ENCODE measurements around the gene RGPD8.

Gene RGPD8

GRCh38 chr2:112465382-112465781, 31.9 kb upstream of the RGPD8 start:
- TF ChIP-seq YY1 (IDR thresholded peaks at IDR 0.05; ENCODE audit: low read depth) = no peak
- no peak for TF ChIP-seq TAF1 (IDR thresholded peaks at IDR 0.05; ENCODE audit: low read depth)
- no peak for TF ChIP-seq FOXM1 (IDR thresholded peaks at IDR 0.05; ENCODE audit: borderline replicate concordance, low read depth)
- TF ChIP-seq MAX (IDR thresholded peaks at IDR 0.05) = no peak
- TF ChIP-seq EGR1 (IDR thresholded peaks at IDR 0.05) = no peak
- no peak for TF ChIP-seq NFIC (IDR thresholded peaks at IDR 0.05)

GRCh38 chr2:112463256-112463655, 29.8 kb upstream of the RGPD8 start:
- TF ChIP-seq REST (IDR thresholded peaks at IDR 0.05; ENCODE audit: low read depth) (no peak), FOXM1 (IDR thresholded peaks at IDR 0.05; ENCODE audit: borderline replicate concordance, low read depth) (no peak), RAD21 (IDR thresholded peaks at IDR 0.05; ENCODE audit: low read depth) (no peak), CREB1 (IDR thresholded peaks at IDR 0.05; ENCODE audit: low read depth) (no peak), TCF12 (IDR thresholded peaks at IDR 0.05; ENCODE audit: low read depth) (no peak), MAX (IDR thresholded peaks at IDR 0.05) (no peak), USF1 (IDR thresholded peaks at IDR 0.05) (no peak), NFIC (IDR thresholded peaks at IDR 0.05) (no peak), CEBPB (IDR thresholded peaks at IDR 0.05) (no peak), ZBTB7A (IDR thresholded peaks at IDR 0.05; ENCODE audit: low read depth) (no peak), TAF1 (IDR thresholded peaks at IDR 0.05; ENCODE audit: low read depth) (no peak), EGR1 (IDR thresholded peaks at IDR 0.05) (no peak), YY1 (IDR thresholded peaks at IDR 0.05; ENCODE audit: low read depth) (no peak), EP300 (IDR thresholded peaks at IDR 0.05; ENCODE audit: borderline replicate concordance) (no peak), TEAD4 (IDR thresholded peaks at IDR 0.05) (no peak)

- no peak for TF ChIP-seq USF1 (IDR thresholded peaks at IDR 0.05)
- TF ChIP-seq TEAD4 (IDR thresholded peaks at IDR 0.05) = no peak
- no peak for TF ChIP-seq FOXM1 (IDR thresholded peaks at IDR 0.05; ENCODE audit: borderline replicate concordance, low read depth)
- TF ChIP-seq TAF1 (IDR thresholded peaks at IDR 0.05; ENCODE audit: low read depth) = no peak
- TF ChIP-seq EP300 (IDR thresholded peaks at IDR 0.05; ENCODE audit: borderline replicate concordance) = no peak
- TF ChIP-seq YY1 (IDR thresholded peaks at IDR 0.05; ENCODE audit: low read depth) = no peak
- TF ChIP-seq EGR1 (IDR thresholded peaks at IDR 0.05) = no peak
- TF ChIP-seq CREB1 (IDR thresholded peaks at IDR 0.05; ENCODE audit: low read depth) = no peak
- TF ChIP-seq CEBPB (IDR thresholded peaks at IDR 0.05) = no peak
- TF ChIP-seq ZBTB7A (IDR thresholded peaks at IDR 0.05; ENCODE audit: low read depth) = no peak
- TF ChIP-seq NFIC (IDR thresholded peaks at IDR 0.05) = no peak
- no peak for TF ChIP-seq RAD21 (IDR thresholded peaks at IDR 0.05; ENCODE audit: low read depth)
- no peak for TF ChIP-seq TCF12 (IDR thresholded peaks at IDR 0.05; ENCODE audit: low read depth)
- TF ChIP-seq REST (IDR thresholded peaks at IDR 0.05; ENCODE audit: low read depth) = no peak
- no peak for TF ChIP-seq MAX (IDR thresholded peaks at IDR 0.05)
Measured at GRCh38 chr2:112462178-112462577, 28.7 kb upstream of the RGPD8 start.

GRCh38 chr2:112459372-112459771, 25.9 kb upstream of the RGPD8 start:
- TF ChIP-seq CREB1 (IDR thresholded peaks at IDR 0.05; ENCODE audit: low read depth) (no peak), TCF12 (IDR thresholded peaks at IDR 0.05; ENCODE audit: low read depth) (no peak), ZBTB7A (IDR thresholded peaks at IDR 0.05; ENCODE audit: low read depth) (no peak), TAF1 (IDR thresholded peaks at IDR 0.05; ENCODE audit: low read depth) (no peak), TEAD4 (IDR thresholded peaks at IDR 0.05) (no peak), RAD21 (IDR thresholded peaks at IDR 0.05; ENCODE audit: low read depth) (no peak), USF1 (IDR thresholded peaks at IDR 0.05) (no peak), YY1 (IDR thresholded peaks at IDR 0.05; ENCODE audit: low read depth) (no peak), REST (IDR thresholded peaks at IDR 0.05; ENCODE audit: low read depth) (no peak), CEBPB (IDR thresholded peaks at IDR 0.05) (no peak), EP300 (IDR thresholded peaks at IDR 0.05; ENCODE audit: borderline replicate concordance) (no peak), FOXM1 (IDR thresholded peaks at IDR 0.05; ENCODE audit: borderline replicate concordance, low read depth) (no peak)

All from Ishikawa (cell line).